ENCODE data around the gene REXO1.

- TF ChIP-seq SIN3A (IDR thresholded peaks at IDR 0.05; ENCODE audit: borderline replicate concordance, insufficient read depth, low read length) (no peak), TAF1 (IDR thresholded peaks at IDR 0.05; ENCODE audit: borderline replicate concordance, insufficient read depth, low read length) (no peak), POLR2AphosphoS5 (IDR thresholded peaks at IDR 0.05; ENCODE audit: low read depth, low read length) (no peak)
- TF ChIP-seq, protein P1, sequence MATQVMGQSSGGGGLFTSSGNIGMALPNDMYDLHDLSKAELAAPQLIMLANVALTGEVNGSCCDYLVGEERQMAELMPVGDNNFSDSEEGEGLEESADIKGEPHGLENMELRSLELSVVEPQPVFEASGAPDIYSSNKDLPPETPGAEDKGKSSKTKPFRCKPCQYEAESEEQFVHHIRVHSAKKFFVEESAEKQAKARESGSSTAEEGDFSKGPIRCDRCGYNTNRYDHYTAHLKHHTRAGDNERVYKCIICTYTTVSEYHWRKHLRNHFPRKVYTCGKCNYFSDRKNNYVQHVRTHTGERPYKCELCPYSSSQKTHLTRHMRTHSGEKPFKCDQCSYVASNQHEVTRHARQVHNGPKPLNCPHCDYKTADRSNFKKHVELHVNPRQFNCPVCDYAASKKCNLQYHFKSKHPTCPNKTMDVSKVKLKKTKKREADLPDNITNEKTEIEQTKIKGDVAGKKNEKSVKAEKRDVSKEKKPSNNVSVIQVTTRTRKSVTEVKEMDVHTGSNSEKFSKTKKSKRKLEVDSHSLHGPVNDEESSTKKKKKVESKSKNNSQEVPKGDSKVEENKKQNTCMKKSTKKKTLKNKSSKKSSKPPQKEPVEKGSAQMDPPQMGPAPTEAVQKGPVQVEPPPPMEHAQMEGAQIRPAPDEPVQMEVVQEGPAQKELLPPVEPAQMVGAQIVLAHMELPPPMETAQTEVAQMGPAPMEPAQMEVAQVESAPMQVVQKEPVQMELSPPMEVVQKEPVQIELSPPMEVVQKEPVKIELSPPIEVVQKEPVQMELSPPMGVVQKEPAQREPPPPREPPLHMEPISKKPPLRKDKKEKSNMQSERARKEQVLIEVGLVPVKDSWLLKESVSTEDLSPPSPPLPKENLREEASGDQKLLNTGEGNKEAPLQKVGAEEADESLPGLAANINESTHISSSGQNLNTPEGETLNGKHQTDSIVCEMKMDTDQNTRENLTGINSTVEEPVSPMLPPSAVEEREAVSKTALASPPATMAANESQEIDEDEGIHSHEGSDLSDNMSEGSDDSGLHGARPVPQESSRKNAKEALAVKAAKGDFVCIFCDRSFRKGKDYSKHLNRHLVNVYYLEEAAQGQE (IDR thresholded peaks at IDR 0.05; ENCODE audit: insufficient read depth in 1 of 2, low read depth in 2 of 2, low read length in 2 of 2), result no peak
These were observed 11.9 kb upstream of the REXO1 start for GRCh38 chr19:1860042-1860775.

All from PFSK-1 (cell line).